GM12872 (cell line): ENCODE results near the gene FGF10.

Experiments
- CTCF ChIP-seq: IDR thresholded peaks from 3 replicates; pipeline ENCODE4 v1.5.1; 2011; ENCODE audit warnings: low read depth, mild to moderate bottlenecking, low read length, moderate library complexity; ENCODE audit not compliant: insufficient read depth

The FGF10 gene

GRCh38 chr5:44265713-44266112 lies 123.5 kb downstream of the FGF10 start:
- no peak for TF ChIP-seq CTCF

- no peak for TF ChIP-seq CTCF
These were observed 128.4 kb downstream of the FGF10 start for GRCh38 chr5:44260793-44261192.

GRCh38 chr5:44257653-44258365 lies 131.4 kb downstream of the FGF10 start:
- no peak for TF ChIP-seq CTCF

- TF ChIP-seq CTCF: no peak
These were observed 132.0 kb downstream of the FGF10 start for GRCh38 chr5:44257221-44257620.
